Effector memory CD4-positive, alpha-beta T cell (primary cell): ENCODE data around the gene TXNDC2.
"Not testable (repeated sequence)": the region's sequence is repeated elsewhere in the genome, so short reads cannot be mapped to it uniquely, and the experiment has no call there.

ENCODE experiments used
- DNase-seq, 3 donors: peaks; one replicate each; pipeline ENCODE4 v3.0.0-alpha.2; 2020
- H3K27ac ChIP-seq: 2 replicates; pipeline ENCODE4 v1.7.0; 2013; ENCODE audit warnings: mild to moderate bottlenecking, low read length, moderate library complexity; ENCODE audit not compliant: insufficient read depth, poor library complexity, severe bottlenecking
- H3K27me3 ChIP-seq: replicated peaks from 2 replicates; pipeline ENCODE4 v1.7.0; 2013; ENCODE audit warnings: mild to moderate bottlenecking, low read length; ENCODE audit not compliant: insufficient read depth, control insufficient read depth, poor library complexity, severe bottlenecking
- H3K36me3 ChIP-seq: 2 replicates; pipeline ENCODE4 v1.7.0; 2013; ENCODE audit warnings: mild to moderate bottlenecking, low read length, moderate library complexity; ENCODE audit not compliant: control insufficient read depth, insufficient read depth
- H3K4me1 ChIP-seq: 2 replicates; pipeline ENCODE4 v1.7.0; 2013; ENCODE audit warnings: low read length, mild to moderate bottlenecking; ENCODE audit not compliant: control insufficient read depth, insufficient read depth, poor library complexity, severe bottlenecking
- H3K4me3 ChIP-seq: 2 replicates; pipeline ENCODE4 v1.7.0; 2013; ENCODE audit warnings: low read length, low read depth, mild to moderate bottlenecking; ENCODE audit not compliant: insufficient read depth, poor library complexity, severe bottlenecking
- H3K9me3 ChIP-seq: 2 replicates; pipeline ENCODE4 v1.7.0; 2013; ENCODE audit warnings: mild to moderate bottlenecking, low read length, moderate library complexity; ENCODE audit not compliant: control insufficient read depth

Gene TXNDC2

DNA sequence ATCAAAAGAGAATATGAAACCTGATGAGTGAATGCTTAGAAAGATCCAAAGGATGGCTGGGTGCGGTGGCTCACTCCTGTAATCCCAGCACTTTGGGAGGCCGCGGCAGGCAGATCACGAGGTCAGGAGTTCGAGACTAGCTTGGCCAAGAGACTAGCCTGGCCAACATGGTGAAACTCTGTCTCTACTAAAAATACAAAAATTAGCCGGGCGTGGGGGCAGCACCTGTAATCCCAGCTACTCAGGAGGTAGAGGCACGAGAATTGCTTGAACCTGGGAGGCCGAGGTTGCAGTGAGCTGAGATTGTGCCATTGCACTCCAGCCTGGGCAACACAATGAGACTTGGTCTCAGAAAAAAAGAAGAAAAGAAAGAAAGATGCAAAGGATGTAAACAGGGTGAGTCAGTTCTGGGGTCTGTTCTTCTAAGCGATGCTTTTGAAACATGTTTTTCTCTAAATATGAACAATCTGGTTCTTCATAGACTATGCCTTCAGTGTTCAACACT lies 12.1 kb downstream of the TXNDC2 start:
- not testable (repeated sequence) for H3K27me3 ChIP-seq, H3K4me3 ChIP-seq, DNase-seq, H3K9me3 ChIP-seq, H3K4me1 ChIP-seq, H3K36me3 ChIP-seq, H3K27ac ChIP-seq

DNA sequence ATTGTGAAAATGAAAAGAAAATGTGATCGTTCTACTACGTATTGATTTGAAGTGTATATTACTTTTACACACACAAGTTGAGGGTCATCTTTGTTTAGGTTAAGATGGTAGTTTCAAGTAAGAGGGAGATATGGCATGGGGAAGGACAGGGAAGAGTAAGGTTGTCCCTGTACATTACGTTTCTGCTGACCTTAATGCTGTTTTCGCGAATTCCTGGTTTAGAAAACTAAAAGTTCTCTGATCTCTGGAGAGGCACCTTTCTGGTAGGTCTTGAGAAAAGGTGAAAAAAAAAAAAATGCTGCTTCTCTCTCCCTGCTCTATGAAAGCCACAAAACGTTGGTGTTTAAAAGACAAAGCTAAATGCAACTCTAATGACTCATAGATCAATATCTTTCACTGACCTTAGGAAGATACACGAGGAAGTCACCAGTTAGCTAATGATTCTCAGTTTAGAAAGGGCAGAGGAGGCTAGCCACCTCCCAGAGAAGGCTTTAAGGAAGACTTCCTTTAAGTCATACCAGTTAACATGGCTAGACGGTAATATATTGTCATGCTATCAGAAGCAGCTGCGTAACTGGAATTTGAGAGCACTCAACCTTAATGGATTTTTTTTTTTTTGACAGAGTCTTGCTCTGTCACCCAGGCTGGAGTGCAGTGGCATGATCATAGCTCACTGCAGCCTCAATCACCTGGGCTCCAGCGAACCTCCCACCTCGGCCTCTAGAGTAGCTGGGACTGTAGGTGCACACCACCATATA lies 13.2 kb downstream of the TXNDC2 start:
- peaks cover 3% of the 10 kb centered on the region for H3K27me3 ChIP-seq
- H3K27ac ChIP-seq, result no peak overlapping the region
- H3K4me1 ChIP-seq, result no peaks in the 10 kb centered on the region
- no peaks in the 10 kb centered on the region for H3K9me3 ChIP-seq
- no peak overlapping the region for H3K4me3 ChIP-seq
- DNase-seq, result no peak
- no peaks in the 10 kb centered on the region for H3K36me3 ChIP-seq

DNA sequence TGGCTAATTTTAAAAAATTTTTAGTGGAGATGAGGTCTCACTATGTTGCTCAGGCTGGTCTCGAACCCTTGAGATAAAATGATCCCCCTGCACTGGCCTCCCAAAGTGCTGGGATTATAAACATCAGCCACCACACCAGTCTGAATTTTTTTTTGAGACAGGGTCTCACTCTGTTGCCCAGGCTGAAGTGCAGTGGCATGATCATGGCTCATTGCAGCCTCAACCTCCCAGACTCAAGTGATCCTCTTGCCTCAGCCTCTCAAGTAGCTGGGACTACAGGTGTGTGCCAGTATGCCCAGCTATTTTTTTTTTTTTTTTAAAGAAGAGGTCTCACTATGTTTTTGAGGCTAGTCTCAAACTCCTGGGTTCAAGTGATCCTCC lies 13.8 kb downstream of the TXNDC2 start:
- H3K4me3 ChIP-seq, H3K27me3 ChIP-seq, H3K27ac ChIP-seq, H3K9me3 ChIP-seq, H3K4me1 ChIP-seq, DNase-seq, H3K36me3 ChIP-seq: not testable (repeated sequence)

DNA sequence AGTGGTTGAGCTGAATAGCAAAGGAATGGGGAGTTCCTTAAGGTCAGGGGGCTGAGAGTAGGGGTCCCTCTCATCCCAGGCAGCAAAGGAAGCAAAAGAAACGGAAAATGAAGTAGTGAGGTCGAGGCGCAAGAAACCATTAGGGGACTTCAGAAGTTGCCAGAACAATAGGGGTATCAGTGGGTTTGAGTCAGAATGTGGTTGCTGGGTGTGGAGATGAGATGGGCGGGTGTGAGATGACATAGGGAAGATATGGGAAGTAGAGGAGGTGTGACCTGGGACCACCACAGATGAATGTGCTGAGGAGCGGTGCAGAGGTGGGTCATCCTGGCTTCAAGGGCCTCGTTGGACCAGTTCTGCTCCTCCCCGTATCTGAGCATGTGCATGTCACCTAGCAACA lies 14.9 kb downstream of the TXNDC2 start:
- Histone ChIP-seq H3K36me3 (no peaks in the 10 kb centered on the region), H3K27me3 (peaks cover 3% of the 10 kb centered on the region), H3K4me1 (no peaks in the 10 kb centered on the region), H3K9me3 (no peaks in the 10 kb centered on the region), H3K27ac (no peak overlapping the region), H3K4me3 (no peak overlapping the region)
- no peak for DNase-seq

DNA sequence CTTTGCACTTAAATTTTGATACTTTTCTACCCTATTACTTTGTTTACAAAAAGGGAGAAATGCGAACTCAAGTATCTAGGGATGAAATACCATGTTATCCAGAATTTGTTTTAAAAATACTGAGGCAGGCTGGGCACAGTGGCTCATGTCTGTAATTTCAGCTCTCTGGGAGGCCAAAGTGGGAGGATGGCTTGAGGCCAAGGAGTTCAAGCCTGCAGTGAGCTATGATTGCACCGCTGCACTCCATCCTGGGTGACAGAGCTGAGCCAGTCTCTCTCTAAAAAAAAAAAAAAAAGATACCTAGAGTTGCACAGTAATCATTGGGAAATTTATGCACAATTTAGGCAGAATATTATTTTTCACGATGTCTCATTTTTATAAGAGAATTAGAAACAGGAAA lies 15.6 kb downstream of the TXNDC2 start:
- no peaks in the 10 kb centered on the region for H3K4me1 ChIP-seq
- H3K4me3 ChIP-seq, result no peak overlapping the region
- H3K27ac ChIP-seq, result no peak overlapping the region
- peaks cover 3% of the 10 kb centered on the region for H3K27me3 ChIP-seq
- no peaks in the 10 kb centered on the region for H3K36me3 ChIP-seq
- no peak for DNase-seq
- no peaks in the 10 kb centered on the region for H3K9me3 ChIP-seq

DNA sequence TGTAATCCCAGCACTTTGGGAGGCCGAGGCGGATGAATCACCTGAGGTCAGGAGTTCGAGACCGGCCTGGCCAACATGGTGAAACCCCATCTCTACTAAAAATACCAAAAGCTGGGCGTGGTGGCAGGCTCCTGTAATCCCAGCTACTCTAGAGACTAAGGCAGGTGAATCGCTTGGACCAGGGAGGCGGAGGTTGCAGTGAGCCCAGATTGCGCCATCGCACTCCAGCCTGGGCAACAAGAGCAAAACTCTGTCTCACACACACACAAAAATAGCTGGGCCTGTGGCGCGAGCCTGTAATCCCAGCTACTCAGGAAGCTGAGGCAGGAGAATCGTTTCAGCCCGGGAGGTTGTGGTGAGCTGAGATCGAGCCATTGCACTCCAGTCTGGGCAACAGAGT lies 16.5 kb downstream of the TXNDC2 start:
- H3K36me3 ChIP-seq, H3K27me3 ChIP-seq, H3K27ac ChIP-seq, H3K4me3 ChIP-seq, H3K4me1 ChIP-seq, DNase-seq, H3K9me3 ChIP-seq: not testable (repeated sequence)

DNA sequence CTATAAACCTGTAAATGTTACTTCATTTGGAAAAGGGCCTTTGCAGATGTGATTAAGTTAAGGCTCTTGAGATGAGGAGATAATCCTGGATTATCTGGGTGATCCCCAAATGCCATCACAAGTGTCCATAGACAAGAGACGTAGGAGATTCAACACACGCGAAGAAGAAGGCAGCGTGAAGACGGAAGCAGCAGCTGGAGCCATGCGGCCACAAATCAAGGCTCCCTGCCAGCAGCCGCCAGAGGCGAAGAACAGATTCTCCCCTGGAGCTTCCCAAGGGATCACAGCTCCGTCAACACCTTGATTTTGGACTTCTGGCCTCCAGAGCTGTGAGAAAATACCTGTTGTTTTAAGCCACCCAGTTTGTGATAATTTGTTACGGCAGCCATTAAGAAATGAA lies 17.1 kb downstream of the TXNDC2 start:
- no peak overlapping the region for H3K4me3 ChIP-seq
- H3K27ac ChIP-seq, result no peak overlapping the region
- no peaks in the 10 kb centered on the region for H3K36me3 ChIP-seq
- no peaks in the 10 kb centered on the region for H3K4me1 ChIP-seq
- peaks cover 3% of the 10 kb centered on the region for H3K27me3 ChIP-seq
- no peak for DNase-seq
- no peaks in the 10 kb centered on the region for H3K9me3 ChIP-seq

DNA sequence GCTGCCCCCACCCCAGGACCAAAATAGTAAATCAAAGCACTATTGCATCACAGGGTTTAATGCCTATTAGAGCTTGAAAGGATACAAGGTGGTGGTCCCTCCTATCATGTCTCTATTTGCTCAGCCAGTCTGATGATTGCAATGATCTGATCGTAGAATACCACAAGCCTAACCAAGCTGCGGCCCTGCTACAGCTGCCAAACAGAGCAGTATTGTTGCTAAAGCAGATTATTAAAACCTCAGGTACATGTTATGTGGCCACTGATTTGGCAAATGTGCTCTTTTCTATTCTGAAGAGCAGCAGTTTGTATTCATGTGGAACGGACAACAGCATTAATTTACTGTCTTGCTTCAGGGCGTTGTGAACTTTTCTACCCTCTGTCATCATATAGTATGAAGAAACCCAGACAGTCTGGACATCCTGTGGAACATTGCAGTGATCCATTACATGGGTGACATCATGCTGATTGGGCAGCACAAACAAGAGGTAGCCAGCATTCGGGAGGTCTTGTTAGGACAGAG lies 19.7 kb downstream of the TXNDC2 start:
- no peak for DNase-seq
- no peak overlapping the region for H3K27ac ChIP-seq

DNA sequence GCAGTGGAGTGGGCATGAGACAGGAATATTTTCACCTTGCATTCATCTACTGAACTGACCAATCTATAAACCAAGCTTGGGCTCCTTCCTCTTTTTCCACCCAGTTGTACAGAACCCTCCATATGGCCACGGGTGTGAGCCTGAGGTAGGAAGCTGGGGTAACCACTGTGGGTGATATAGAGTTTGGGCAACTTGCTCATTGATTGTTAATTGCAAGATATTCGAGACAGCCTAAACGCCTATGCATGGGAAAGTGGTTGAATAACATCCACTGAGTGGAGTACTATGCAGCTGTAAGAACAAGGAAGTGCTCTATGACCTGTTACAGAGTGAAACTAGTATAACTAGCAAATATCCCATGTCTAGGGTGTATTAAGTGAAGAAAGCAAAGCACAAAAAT lies 20.7 kb downstream of the TXNDC2 start:
- no peaks in the 10 kb centered on the region for H3K36me3 ChIP-seq
- no peaks in the 10 kb centered on the region for H3K27me3 ChIP-seq
- DNase-seq, result no peak
- no peaks in the 10 kb centered on the region for H3K4me1 ChIP-seq
- H3K27ac ChIP-seq, result no peak overlapping the region
- H3K9me3 ChIP-seq, result no peaks in the 10 kb centered on the region
- H3K4me3 ChIP-seq, result no peak overlapping the region

More for the DNA sequence above, 19.7 kb downstream of the TXNDC2 start:
- Histone ChIP-seq H3K4me1 (no peaks in the 10 kb centered on the region), H3K9me3 (no peaks in the 10 kb centered on the region), H3K36me3 (no peaks in the 10 kb centered on the region), H3K4me3 (no peak overlapping the region), H3K27me3 (no peaks in the 10 kb centered on the region)

DNA sequence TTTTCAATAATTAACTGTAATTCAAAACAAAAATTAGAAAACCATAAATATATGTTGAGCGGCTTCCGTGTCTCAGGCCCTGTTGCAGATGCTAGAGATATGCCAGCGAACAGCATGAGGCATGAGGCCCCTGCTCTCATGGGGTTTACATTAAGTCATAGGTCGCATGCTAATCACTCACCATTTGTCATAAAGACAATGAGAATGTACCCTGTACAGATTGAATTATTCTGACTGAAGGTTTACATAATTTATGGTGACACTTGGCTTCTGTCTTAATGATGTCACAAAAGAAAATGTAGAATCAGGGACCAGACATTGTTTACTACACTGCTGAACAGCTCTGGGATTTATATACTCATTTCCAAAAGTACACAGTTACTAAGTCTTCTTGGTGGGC lies 22.1 kb downstream of the TXNDC2 start:
- no peaks in the 10 kb centered on the region for H3K36me3 ChIP-seq
- DNase-seq, result no peak
- H3K4me1 ChIP-seq, result no peaks in the 10 kb centered on the region
- no peaks in the 10 kb centered on the region for H3K27me3 ChIP-seq
- H3K4me3 ChIP-seq, result no peak overlapping the region
- no peaks in the 10 kb centered on the region for H3K9me3 ChIP-seq
- no peak overlapping the region for H3K27ac ChIP-seq
